WERI-Rb-1 (cell line): Measurements from ENCODE around the gene LEP.

Experiments used
- DNase-seq: peaks from one replicate; pipeline ENCODE4 v3.0.0-alpha.2; 2020
- H3K27ac ChIP-seq: fragments of 250-450 bp; sonication (Bioruptor Pico); 2 replicates; pipeline ENCODE4 v1.5.1; 2020; ENCODE audit warnings: mild to moderate bottlenecking, moderate library complexity
- H3K27me3 ChIP-seq: fragments of 250-450 bp; sonication (Bioruptor Pico); 2 replicates; pipeline ENCODE4 v1.5.1; 2021; ENCODE audit warnings: mild to moderate bottlenecking, low read depth, moderate library complexity; ENCODE audit not compliant: insufficient read depth, severe bottlenecking
- H3K36me3 ChIP-seq: fragments of 250-450 bp; sonication (Bioruptor Pico); 2 replicates; pipeline ENCODE4 v1.5.1; 2020; ENCODE audit warnings: mild to moderate bottlenecking, moderate library complexity
- H3K4me3 ChIP-seq: 2 replicates; pipeline ENCODE4 v1.5.1; 2011; ENCODE audit warnings: low read depth, mild to moderate bottlenecking, control low read depth, low read length
- H3K9me3 ChIP-seq: fragments of 250-450 bp; sonication (Bioruptor Pico); 2 replicates; pipeline ENCODE4 v1.5.1; 2021; ENCODE audit warnings: mild to moderate bottlenecking, moderate library complexity; ENCODE audit not compliant: severe bottlenecking
- TF ChIP-seq, protein P1 (sequence below): IDR thresholded peaks from 2 replicates; pipeline ENCODE4 v1.5.1; 2011; ENCODE audit warnings: low read depth, mild to moderate bottlenecking, control low read depth, inconsistent platforms, low read length

LEP gene

DNA sequence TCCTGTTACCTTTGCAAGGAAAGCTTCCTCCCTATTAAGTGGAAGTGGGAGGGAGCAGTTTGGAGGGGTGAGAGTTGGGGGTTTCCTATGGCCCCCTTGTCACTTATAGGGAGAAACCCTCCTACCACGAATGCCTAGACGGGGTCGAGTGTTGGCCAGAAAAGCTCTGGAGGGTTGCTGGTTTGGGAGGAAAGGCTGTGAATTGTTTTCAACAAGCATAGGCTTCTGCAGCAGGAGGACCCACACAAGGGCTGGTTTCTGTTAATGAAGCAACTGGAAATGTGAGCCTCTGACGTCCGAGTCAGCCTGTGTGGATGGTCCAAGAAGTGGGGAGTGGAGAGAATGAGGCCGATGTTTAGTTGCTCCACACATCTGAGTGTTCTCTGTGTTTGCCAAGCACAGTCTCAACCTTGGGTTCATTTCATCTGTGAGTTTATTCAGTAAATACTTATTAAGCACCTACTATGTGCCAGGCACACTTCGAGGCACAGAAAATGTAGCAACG, 37.3 kb upstream of the LEP start:
- Histone ChIP-seq H3K27me3 (no peaks in the 10 kb centered on the region), H3K4me3 (no peak overlapping the region), H3K27ac (no peak overlapping the region), H3K36me3 (no peaks in the 10 kb centered on the region; the same call in 1 of the 2 replicates), H3K9me3 (no peaks in the 10 kb centered on the region)
- DNase-seq, result no peak
- TF ChIP-seq, protein P1, sequence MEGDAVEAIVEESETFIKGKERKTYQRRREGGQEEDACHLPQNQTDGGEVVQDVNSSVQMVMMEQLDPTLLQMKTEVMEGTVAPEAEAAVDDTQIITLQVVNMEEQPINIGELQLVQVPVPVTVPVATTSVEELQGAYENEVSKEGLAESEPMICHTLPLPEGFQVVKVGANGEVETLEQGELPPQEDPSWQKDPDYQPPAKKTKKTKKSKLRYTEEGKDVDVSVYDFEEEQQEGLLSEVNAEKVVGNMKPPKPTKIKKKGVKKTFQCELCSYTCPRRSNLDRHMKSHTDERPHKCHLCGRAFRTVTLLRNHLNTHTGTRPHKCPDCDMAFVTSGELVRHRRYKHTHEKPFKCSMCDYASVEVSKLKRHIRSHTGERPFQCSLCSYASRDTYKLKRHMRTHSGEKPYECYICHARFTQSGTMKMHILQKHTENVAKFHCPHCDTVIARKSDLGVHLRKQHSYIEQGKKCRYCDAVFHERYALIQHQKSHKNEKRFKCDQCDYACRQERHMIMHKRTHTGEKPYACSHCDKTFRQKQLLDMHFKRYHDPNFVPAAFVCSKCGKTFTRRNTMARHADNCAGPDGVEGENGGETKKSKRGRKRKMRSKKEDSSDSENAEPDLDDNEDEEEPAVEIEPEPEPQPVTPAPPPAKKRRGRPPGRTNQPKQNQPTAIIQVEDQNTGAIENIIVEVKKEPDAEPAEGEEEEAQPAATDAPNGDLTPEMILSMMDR, result no peak

DNA sequence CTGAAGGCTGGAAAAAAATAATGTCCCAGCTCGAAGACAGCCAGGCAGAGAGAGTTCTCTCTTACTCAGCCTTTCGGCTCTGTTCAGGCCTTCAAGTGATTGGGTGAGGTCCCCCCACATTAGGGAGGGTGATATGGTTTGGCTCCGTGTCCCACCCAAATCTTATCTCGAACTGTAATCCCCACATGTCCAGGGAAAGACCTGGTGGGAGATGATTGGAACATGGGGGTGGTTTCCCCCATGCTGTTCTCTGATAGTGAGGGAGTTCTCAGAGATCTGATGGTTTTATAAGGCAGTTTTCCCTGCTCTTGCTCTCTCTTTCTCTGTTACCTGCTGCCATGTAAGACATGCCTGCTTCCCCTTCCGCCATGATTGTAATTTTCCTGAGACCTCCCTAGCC, 36.6 kb upstream of the LEP start:
- H3K27ac ChIP-seq, result no peak overlapping the region
- H3K4me3 ChIP-seq, result no peak overlapping the region
- no peaks in the 10 kb centered on the region for H3K27me3 ChIP-seq
- H3K36me3 ChIP-seq, result no peaks in the 10 kb centered on the region; the same call in 1 of the 2 replicates
- H3K9me3 ChIP-seq, result no peaks in the 10 kb centered on the region
- TF ChIP-seq, protein P1, result no peak
- no peak for DNase-seq

DNA sequence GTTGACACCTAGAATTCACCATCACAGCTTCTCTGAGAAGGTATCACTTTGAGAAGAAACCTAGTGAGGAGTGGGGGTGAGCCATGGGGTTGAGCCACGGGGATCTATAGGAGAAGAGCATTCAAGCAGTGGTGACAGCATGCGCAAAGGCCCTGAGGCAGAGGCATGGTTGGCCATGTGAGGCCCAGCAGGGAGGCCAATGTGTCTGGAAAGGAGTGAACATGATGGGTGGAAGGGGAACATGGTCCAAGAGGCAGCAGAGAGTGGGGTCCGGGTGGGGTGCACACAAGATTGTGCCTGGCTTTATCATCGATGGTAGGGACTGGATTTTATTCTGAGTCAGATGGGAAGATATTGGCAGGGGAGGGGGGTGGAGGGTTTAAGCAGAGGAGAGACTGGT, 36.0 kb upstream of the LEP start:
- DNase-seq, result no peak
- Histone ChIP-seq H3K36me3 (no peaks in the 10 kb centered on the region; the same call in 1 of the 2 replicates), H3K27ac (no peak overlapping the region), H3K27me3 (no peaks in the 10 kb centered on the region), H3K9me3 (no peaks in the 10 kb centered on the region), H3K4me3 (no peak overlapping the region)
- TF ChIP-seq, protein P1, result no peak

DNA sequence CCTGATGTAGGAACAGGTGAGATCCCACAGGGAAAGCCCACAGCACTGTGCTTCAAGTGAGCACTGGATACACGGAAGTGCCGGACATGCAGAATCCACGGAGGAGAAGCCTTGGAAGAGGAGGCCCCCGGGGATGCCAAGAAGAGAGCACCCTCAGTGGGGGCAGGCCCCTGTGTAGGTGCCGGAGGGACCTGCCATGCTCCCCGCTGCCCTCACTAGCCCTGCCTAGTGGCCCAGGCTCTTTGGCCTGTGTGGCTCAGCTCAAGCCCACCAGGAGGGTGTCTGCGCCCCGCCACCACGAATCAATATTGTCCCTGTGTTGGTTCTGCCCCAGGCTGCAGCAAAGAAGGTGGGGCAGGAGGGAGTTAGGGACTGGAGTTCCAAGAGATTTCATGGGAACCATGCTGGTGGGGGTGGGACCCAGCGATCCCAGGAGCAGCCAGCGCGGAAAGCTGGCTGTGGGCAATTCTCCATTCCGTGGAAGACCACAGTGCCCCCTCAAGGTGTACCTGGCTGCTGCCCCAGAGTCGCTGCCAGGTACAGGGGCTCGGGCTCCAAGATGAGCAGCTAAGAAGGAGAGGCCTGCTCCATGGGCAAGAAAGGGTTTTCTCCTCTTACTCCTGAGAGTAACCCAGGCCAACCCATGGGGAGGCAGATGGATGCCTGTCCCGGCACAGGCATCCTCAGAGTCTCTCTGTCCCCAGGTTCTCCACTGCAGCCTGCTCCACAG, 34.9 kb upstream of the LEP start:
- no peaks in the 10 kb centered on the region for H3K9me3 ChIP-seq
- H3K27me3 ChIP-seq, result no peaks in the 10 kb centered on the region
- TF ChIP-seq, protein P1, result peak; percentile 38; the same call in 1 of the 2 replicates
- no peak overlapping the region for H3K4me3 ChIP-seq
- no peak overlapping the region for H3K27ac ChIP-seq
- no peaks in the 10 kb centered on the region; the same call in 1 of the 2 replicates for H3K36me3 ChIP-seq
- DNase-seq, result no peak

DNA sequence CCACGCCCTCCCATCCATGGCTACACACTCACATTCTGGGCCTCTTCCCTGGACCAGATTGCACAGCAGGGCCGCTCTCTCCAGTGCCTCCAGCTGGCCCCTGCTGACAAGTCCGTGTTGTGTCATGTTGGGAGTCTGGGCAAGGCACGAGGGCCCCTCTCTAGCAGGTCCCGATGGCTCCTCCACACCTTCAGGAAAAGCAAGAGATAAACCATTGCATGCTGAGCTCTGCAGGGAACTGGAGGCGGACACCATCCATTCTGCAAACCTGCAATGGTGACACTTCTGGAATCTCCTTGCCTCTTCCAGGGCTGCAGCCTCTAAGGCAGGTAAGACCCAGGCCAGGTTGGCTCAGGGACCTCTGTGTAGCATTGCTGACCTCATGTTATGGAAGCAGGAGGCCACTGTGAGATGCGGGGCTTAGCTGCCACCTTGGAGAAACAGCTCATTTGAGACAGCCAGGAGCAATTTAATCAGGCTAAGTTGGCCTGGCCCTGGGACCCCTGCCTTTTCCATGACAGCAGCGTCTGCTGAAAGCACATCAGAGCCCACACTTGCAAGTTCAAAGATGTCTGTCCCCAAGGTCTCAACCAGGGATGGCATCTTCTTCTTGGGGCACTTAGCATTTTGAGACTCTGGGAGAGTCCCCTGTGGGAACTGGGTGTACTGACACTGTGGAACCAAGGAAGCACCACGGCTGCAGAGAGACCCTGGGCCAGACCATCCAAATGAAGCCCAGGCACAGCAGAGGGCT, 34.2 kb upstream of the LEP start:
- DNase-seq, result no peak
- H3K36me3 ChIP-seq, result no peaks in the 10 kb centered on the region; the same call in 1 of the 2 replicates
- no peaks in the 10 kb centered on the region for H3K27me3 ChIP-seq
- H3K9me3 ChIP-seq, result no peaks in the 10 kb centered on the region
- H3K4me3 ChIP-seq, result no peak overlapping the region
- TF ChIP-seq, protein P1, result no peak
- H3K27ac ChIP-seq, result no peak overlapping the region
